Kidney (tissue), 14 donors: Measurements from ENCODE around the gene CFAP92. TPM values are rescaled to one million over a fixed set of nuclear protein-coding genes. Genes with fewer than 3 reads are reported as not detected.

Source experiments
- DNase-seq, 5 donors: peaks; one replicate each; pipeline ENCODE4 v3.0.0-alpha.2; 2013 to 2020
- FAIRE-seq: peaks from 2 replicates; lab custom pipeline; 2012; peaks lifted over from hg19 to GRCh38; lab: Jason Lieb, UNC
- H3K27ac ChIP-seq, 2 donors: one replicate each; pipeline ENCODE4 v1.7.0; 2013; ENCODE audit warnings: low read depth in 2 of 2, low read length in 2 of 2, inconsistent platforms in 1 of 2
- H3K27me3 ChIP-seq: one replicate; pipeline ENCODE4 v1.7.1; 2013; ENCODE audit warnings: low read length, inconsistent platforms; ENCODE audit not compliant: control insufficient read depth, insufficient read depth
- H3K36me3 ChIP-seq, 3 donors: one replicate each; pipeline versions ENCODE4 v1.7.0 to v1.7.1; 2013; ENCODE audit warnings: low read length in 3 of 3, control low read depth in 1 of 3, inconsistent platforms in 1 of 3; ENCODE audit not compliant: insufficient read depth in 3 of 3, control insufficient read depth in 2 of 3
- H3K4me1 ChIP-seq, 3 donors: one replicate each; pipeline versions ENCODE4 v1.7.0 to v1.7.1; 2013; ENCODE audit warnings: low read length in 3 of 3, inconsistent platforms in 1 of 3, low read depth in 1 of 3; ENCODE audit not compliant: control insufficient read depth in 2 of 3, insufficient read depth in 2 of 3
- H3K4me3 ChIP-seq, 3 donors: one replicate each; pipeline versions ENCODE4 v1.7.0 to v1.8.1; 2013; ENCODE audit warnings: low read length in 3 of 3, control low read depth in 1 of 3, inconsistent platforms in 1 of 3
- H3K9ac ChIP-seq, 3 donors: one replicate each; pipeline versions ENCODE4 v1.7.0 to v1.7.1; 2013; ENCODE audit warnings: low read length in 3 of 3, control low read depth in 1 of 3, inconsistent platforms in 1 of 3
- H3K9me3 ChIP-seq, 3 donors: one replicate each; pipeline versions ENCODE4 v1.7.0 to v1.7.1; 2013; ENCODE audit warnings: low read length in 3 of 3, control low read depth in 1 of 3, inconsistent platforms in 1 of 3; ENCODE audit not compliant: control insufficient read depth in 2 of 3, insufficient read depth in 1 of 3
- intact Hi-C: fragments of 100-400 bp; cut with DNase I; formaldehyde crosslinking; loops from one replicate; pipeline ENCODE4 v1.11.1; 2022
- polyA plus RNA-seq: library from polyadenylated mRNA; stranded (reverse); fragments of 350-450 nt; fragmentation: Illumina TruSeq; extraction: RNeasy Lipid Tissue Mini Kit (QIAGEN cat#74804); gene quantifications from one replicate; pipeline ENCODE4 v1.2.3, GENCODE V29; 2014; ENCODE audit warnings: low read depth, low replicate concordance; ENCODE audit not compliant: insufficient read depth
- total RNA-seq: library from RNA; stranded (reverse); fragmentation: NEBNext Ultra II Directional; extraction: Animal tissue kit (Norgen Biotek cat#: 25700); gene quantifications from one replicate; pipeline ENCODE4 v1.2.1, GENCODE V29; 2021
- TF ChIP-seq, protein P1 (sequence below): IDR thresholded peaks from 3 replicates; pipeline ENCODE4 v1.5.1; 2012; ENCODE audit warnings: mild to moderate bottlenecking, moderate library complexity, borderline replicate concordance; ENCODE audit not compliant: insufficient read depth; ENCODE audit errors: extremely low read depth
- donor health status: control.
- donor health status: control.
- donor health status: control.
- donor health status: control.
- donor health status: control.
- donor health status: DM: yes; HTN: yes; CAD: no.
- donor health status: Normal renal cell carcinoma (clear cell type).

Gene CFAP92
- total and polyA plus RNA-seq, 2 donors from 2014 or later: 0.56 to 0.60 TPM

DNA sequence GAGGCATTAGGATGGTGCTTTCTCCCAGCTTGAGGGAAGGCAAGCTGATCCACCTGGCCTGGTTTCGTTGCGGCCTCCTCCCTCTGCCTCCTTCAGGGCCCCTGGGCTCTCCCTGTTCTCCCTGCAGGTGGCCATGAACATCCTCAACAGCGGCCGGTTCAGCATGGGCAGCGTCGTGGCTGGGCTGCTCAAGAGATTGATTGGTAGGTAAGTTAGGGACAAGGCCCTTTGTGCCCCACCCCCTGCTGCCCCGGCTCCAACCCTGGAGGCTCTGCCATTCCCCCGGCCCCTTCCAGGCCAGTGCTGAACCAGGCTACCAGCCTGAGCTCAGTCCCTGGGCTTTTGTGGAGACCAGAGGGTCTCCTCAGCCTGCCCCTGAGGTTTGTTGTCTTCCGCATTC, 91.5 kb downstream of the CFAP92 start:
- intact Hi-C loops: no loop called here
- Histone ChIP-seq H3K4me3 (no peak overlapping the region), H3K9me3 (no peaks in the 10 kb centered on the region), H3K4me1 (no peaks in the 10 kb centered on the region), H3K9ac (no peak overlapping the region), H3K27me3 (no peaks in the 10 kb centered on the region), H3K36me3 (peaks cover 10 to 65% (median 43%) of the 10 kb centered on the region in 3 donors), H3K27ac (no peak overlapping the region)
- DNase-seq (no peak), FAIRE-seq (no peak)
- TF ChIP-seq, protein P1, sequence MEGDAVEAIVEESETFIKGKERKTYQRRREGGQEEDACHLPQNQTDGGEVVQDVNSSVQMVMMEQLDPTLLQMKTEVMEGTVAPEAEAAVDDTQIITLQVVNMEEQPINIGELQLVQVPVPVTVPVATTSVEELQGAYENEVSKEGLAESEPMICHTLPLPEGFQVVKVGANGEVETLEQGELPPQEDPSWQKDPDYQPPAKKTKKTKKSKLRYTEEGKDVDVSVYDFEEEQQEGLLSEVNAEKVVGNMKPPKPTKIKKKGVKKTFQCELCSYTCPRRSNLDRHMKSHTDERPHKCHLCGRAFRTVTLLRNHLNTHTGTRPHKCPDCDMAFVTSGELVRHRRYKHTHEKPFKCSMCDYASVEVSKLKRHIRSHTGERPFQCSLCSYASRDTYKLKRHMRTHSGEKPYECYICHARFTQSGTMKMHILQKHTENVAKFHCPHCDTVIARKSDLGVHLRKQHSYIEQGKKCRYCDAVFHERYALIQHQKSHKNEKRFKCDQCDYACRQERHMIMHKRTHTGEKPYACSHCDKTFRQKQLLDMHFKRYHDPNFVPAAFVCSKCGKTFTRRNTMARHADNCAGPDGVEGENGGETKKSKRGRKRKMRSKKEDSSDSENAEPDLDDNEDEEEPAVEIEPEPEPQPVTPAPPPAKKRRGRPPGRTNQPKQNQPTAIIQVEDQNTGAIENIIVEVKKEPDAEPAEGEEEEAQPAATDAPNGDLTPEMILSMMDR: no peak

DNA sequence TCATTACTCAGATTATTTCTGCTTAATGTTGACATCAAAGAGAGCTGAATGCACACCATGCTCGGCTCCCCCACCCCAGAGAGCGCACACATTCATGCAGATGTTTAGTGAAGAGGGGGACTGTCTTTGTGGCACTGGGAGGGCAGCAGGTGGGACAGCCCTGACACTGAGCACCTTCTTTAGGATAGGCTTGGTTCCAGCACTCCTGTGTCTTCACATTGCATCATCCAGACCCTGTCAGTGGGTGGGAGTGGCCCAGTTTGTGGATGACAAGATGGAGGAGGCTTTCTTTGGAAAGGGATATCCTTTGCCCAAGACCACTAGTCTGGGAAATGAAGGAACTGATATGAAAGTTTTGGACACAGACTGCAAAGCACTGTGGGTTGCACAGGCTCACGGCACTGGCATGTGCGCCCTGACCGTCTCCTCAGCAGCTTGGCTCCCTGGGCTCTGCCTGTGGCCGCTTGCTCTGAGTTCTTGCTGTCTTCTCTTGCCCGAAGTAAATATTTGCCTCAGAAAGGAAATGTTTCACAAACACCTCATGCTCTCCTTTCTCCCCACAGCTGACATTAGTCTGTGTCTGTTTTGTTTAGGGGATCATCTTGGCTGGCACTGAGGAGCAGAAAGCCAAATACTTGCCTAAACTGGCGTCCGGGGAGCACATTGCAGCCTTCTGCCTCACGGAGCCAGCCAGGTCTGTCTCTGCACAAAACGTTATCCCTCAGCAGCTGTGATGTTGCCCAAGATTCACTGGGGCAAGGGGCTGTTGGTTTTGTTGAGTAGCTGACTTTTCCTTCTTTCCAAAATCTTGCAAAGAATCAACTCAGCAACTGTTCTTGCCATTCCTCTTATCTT, 97.8 kb downstream of the CFAP92 start:
- Histone ChIP-seq H3K4me1 (no peaks in the 10 kb centered on the region), H3K36me3 (peaks cover 10 to 47% (median 35%) of the 10 kb centered on the region in 3 donors), H3K27me3 (no peaks in the 10 kb centered on the region), H3K27ac (no peak overlapping the region), H3K4me3 (no peak overlapping the region), H3K9me3 (no peaks in the 10 kb centered on the region), H3K9ac (no peak overlapping the region)
- FAIRE-seq: no peak
- DNase-seq: no peak
- intact Hi-C loops: no loop called here
- TF ChIP-seq, protein P1: no peak

- H3K4me3 ChIP-seq: no peak overlapping the region
- H3K27ac ChIP-seq: no peak overlapping the region
- no peaks in the 10 kb centered on the region for H3K4me1 ChIP-seq
- DNase-seq (no peak), FAIRE-seq (no peak)
- H3K9ac ChIP-seq: no peak overlapping the region
- TF ChIP-seq, protein P1: no peak
- intact Hi-C loops: no loop called here
- no peaks in the 10 kb centered on the region for H3K27me3 ChIP-seq
- H3K36me3 ChIP-seq: peaks cover 0 to 18% (median 3%) of the 10 kb centered on the region in 3 donors
- no peaks in the 10 kb centered on the region for H3K9me3 ChIP-seq
These were observed 104.6 kb downstream of the CFAP92 start for GRCh38 chr3:128889139-128889894.
